T-helper 2 cell treated with Interferon-gamma antibody and Interleukin-4, amounts not matched to agents 5 μg/mL and 100 μg/mL, for 36 hours (primary cell): ENCODE data around the gene IFNAR1.
"Not testable (repeated sequence)": the region's sequence is repeated elsewhere in the genome, so short reads cannot be mapped to it uniquely, and the experiment has no call there.

Experiments used
- DNase-seq: peaks from one replicate; pipeline ENCODE4 v3.0.0; 2021; ENCODE audit warnings: low spot score
- H3K27ac Mint-ChIP-seq: one replicate; pipeline ENCODE4 v1.8.0; 2021; ENCODE audit warnings: mild to moderate bottlenecking, mixed read lengths
- H3K27me3 Mint-ChIP-seq: one replicate; pipeline ENCODE4 v1.8.0; 2021; ENCODE audit warnings: low read depth, mixed read lengths
- H3K36me3 Mint-ChIP-seq: one replicate; pipeline ENCODE4 v1.8.0; 2021; ENCODE audit warnings: low read depth, mixed read lengths
- H3K4me1 Mint-ChIP-seq: one replicate; pipeline ENCODE4 v1.8.0; 2021; ENCODE audit warnings: low read depth, mixed read lengths
- H3K4me3 Mint-ChIP-seq: one replicate; pipeline ENCODE4 v1.8.0; 2022; ENCODE audit warnings: mild to moderate bottlenecking, moderate library complexity, mixed read lengths
- H3K9me3 Mint-ChIP-seq: one replicate; pipeline ENCODE4 v1.8.0; 2021; ENCODE audit warnings: mixed read lengths

Gene IFNAR1

GRCh38 chr21:33381381-33381780 lies 56.6 kb downstream of the IFNAR1 start:
- not testable (repeated sequence) for H3K36me3 Mint-ChIP-seq, H3K9me3 Mint-ChIP-seq, DNase-seq, H3K27ac Mint-ChIP-seq
- Mint-ChIP-seq H3K4me3 (peak overlapping the region; percentile 55), H3K27me3 (peaks cover 15% of the 10 kb centered on the region), H3K4me1 (peaks cover 53% of the 10 kb centered on the region)

GRCh38 chr21:33383056-33383888 lies 58.5 kb downstream of the IFNAR1 start:
- peak; percentile 89 for DNase-seq
- H3K27ac Mint-ChIP-seq: peak overlapping the region; percentile 82

GRCh38 chr21:33384841-33385331 lies 60.1 kb downstream of the IFNAR1 start:
- Mint-ChIP-seq H3K4me1 (peaks cover 50% of the 10 kb centered on the region), H3K27ac (peak overlapping the region; percentile 62), H3K4me3 (peak overlapping the region; percentile 71), H3K27me3 (peaks cover 15% of the 10 kb centered on the region), H3K9me3 (no peaks in the 10 kb centered on the region), H3K36me3 (peaks cover 1% of the 10 kb centered on the region)
- DNase-seq: peak; percentile 45

More at GRCh38 chr21:33383056-33383888, 58.5 kb downstream of the IFNAR1 start:
- peaks cover 53% of the 10 kb centered on the region for H3K4me1 Mint-ChIP-seq
- peaks cover 1% of the 10 kb centered on the region for H3K36me3 Mint-ChIP-seq
- peak overlapping the region; percentile 82 for H3K4me3 Mint-ChIP-seq
- no peaks in the 10 kb centered on the region for H3K9me3 Mint-ChIP-seq
- H3K27me3 Mint-ChIP-seq: peaks cover 12% of the 10 kb centered on the region

GRCh38 chr21:33386222-33386784 lies 61.5 kb downstream of the IFNAR1 start:
- Mint-ChIP-seq H3K27me3 (peaks cover 24% of the 10 kb centered on the region), H3K4me3 (no peak overlapping the region), H3K9me3 (no peaks in the 10 kb centered on the region), H3K36me3 (peaks cover 1% of the 10 kb centered on the region), H3K27ac (no peak overlapping the region), H3K4me1 (peaks cover 36% of the 10 kb centered on the region)
- DNase-seq: no peak

GRCh38 chr21:33387294-33387693 lies 62.5 kb downstream of the IFNAR1 start:
- Mint-ChIP-seq H3K4me1 (peaks cover 28% of the 10 kb centered on the region), H3K36me3 (peaks cover 1% of the 10 kb centered on the region), H3K9me3 (no peaks in the 10 kb centered on the region), H3K4me3 (no peak overlapping the region), H3K27ac (no peak overlapping the region), H3K27me3 (peaks cover 28% of the 10 kb centered on the region)
- DNase-seq: no peak

- Mint-ChIP-seq H3K27me3 (peaks cover 32% of the 10 kb centered on the region), H3K9me3 (no peaks in the 10 kb centered on the region), H3K27ac (no peak overlapping the region), H3K4me3 (no peak overlapping the region), H3K36me3 (peaks cover 1% of the 10 kb centered on the region), H3K4me1 (peaks cover 19% of the 10 kb centered on the region)
- no peak for DNase-seq
Measured at GRCh38 chr21:33388188-33388587, 63.4 kb downstream of the IFNAR1 start.

GRCh38 chr21:33390479-33390878 lies 65.7 kb downstream of the IFNAR1 start:
- Mint-ChIP-seq H3K4me1 (no peaks in the 10 kb centered on the region), H3K27ac (no peak overlapping the region), H3K9me3 (no peaks in the 10 kb centered on the region), H3K27me3 (peaks cover 31% of the 10 kb centered on the region), H3K36me3 (peaks cover 1% of the 10 kb centered on the region), H3K4me3 (no peak overlapping the region)
- DNase-seq: no peak

GRCh38 chr21:33391656-33392055 lies 66.9 kb downstream of the IFNAR1 start:
- no peak overlapping the region for H3K4me3 Mint-ChIP-seq
- peaks cover 30% of the 10 kb centered on the region for H3K27me3 Mint-ChIP-seq
- no peak overlapping the region for H3K27ac Mint-ChIP-seq
- no peaks in the 10 kb centered on the region for H3K36me3 Mint-ChIP-seq
- no peaks in the 10 kb centered on the region for H3K4me1 Mint-ChIP-seq
- no peak for DNase-seq
- H3K9me3 Mint-ChIP-seq: no peaks in the 10 kb centered on the region

- Mint-ChIP-seq H3K27ac (no peak overlapping the region), H3K4me1 (no peaks in the 10 kb centered on the region), H3K36me3 (no peaks in the 10 kb centered on the region), H3K4me3 (no peak overlapping the region), H3K27me3 (peaks cover 30% of the 10 kb centered on the region), H3K9me3 (no peaks in the 10 kb centered on the region)
- no peak for DNase-seq
Measured at GRCh38 chr21:33392284-33392985, 67.7 kb downstream of the IFNAR1 start.

GRCh38 chr21:33393348-33393747 lies 68.6 kb downstream of the IFNAR1 start:
- H3K36me3 Mint-ChIP-seq: no peaks in the 10 kb centered on the region
- no peaks in the 10 kb centered on the region for H3K4me1 Mint-ChIP-seq

GRCh38 chr21:33394260-33394659 lies 69.5 kb downstream of the IFNAR1 start:
- Mint-ChIP-seq H3K9me3 (no peaks in the 10 kb centered on the region), H3K27me3 (peaks cover 24% of the 10 kb centered on the region), H3K27ac (no peak overlapping the region), H3K4me3 (no peak overlapping the region), H3K36me3 (no peaks in the 10 kb centered on the region), H3K4me1 (no peaks in the 10 kb centered on the region)
- no peak for DNase-seq

More at GRCh38 chr21:33393348-33393747, 68.6 kb downstream of the IFNAR1 start:
- H3K4me3 Mint-ChIP-seq: no peak overlapping the region
- no peaks in the 10 kb centered on the region for H3K9me3 Mint-ChIP-seq
- H3K27ac Mint-ChIP-seq: no peak overlapping the region
- no peak for DNase-seq
- H3K27me3 Mint-ChIP-seq: peaks cover 26% of the 10 kb centered on the region

- Mint-ChIP-seq H3K36me3 (no peaks in the 10 kb centered on the region), H3K4me3 (no peak overlapping the region), H3K4me1 (peaks cover 8% of the 10 kb centered on the region), H3K27ac (no peak overlapping the region), H3K9me3 (no peaks in the 10 kb centered on the region), H3K27me3 (peaks cover 14% of the 10 kb centered on the region)
- no peak for DNase-seq
Measured at GRCh38 chr21:33395891-33396331, 71.1 kb downstream of the IFNAR1 start.

GRCh38 chr21:33396436-33396835 lies 71.7 kb downstream of the IFNAR1 start:
- Mint-ChIP-seq H3K27ac (no peak overlapping the region), H3K9me3 (no peaks in the 10 kb centered on the region), H3K36me3 (no peaks in the 10 kb centered on the region), H3K27me3 (peaks cover 16% of the 10 kb centered on the region), H3K4me1 (peaks cover 9% of the 10 kb centered on the region), H3K4me3 (no peak overlapping the region)
- no peak for DNase-seq

GRCh38 chr21:33396951-33397350 lies 72.2 kb downstream of the IFNAR1 start:
- Mint-ChIP-seq H3K4me1 (peaks cover 9% of the 10 kb centered on the region), H3K36me3 (no peaks in the 10 kb centered on the region), H3K27ac (no peak overlapping the region)

More at GRCh38 chr21:33396951-33397350, 72.2 kb downstream of the IFNAR1 start:
- Mint-ChIP-seq H3K27me3 (peaks cover 17% of the 10 kb centered on the region), H3K9me3 (no peaks in the 10 kb centered on the region), H3K4me3 (no peak overlapping the region)
- no peak for DNase-seq
